ENCODE results near the gene GFRA4. TPM values are rescaled to one million over a fixed set of nuclear protein-coding genes. Genes with fewer than 3 reads are reported as not detected.

Gene GFRA4
- total RNA-seq, 1 experiment from 2014 or later, result not detected

Other genes with a start within 250 kb of the GFRA4 start
- 9.0 and 15.3 TPM in 2 replicates for gene ATRN, start 192.4 kb downstream of the GFRA4 start, total RNA-seq (2014; rRNA removed; shearing (Covaris generic); ENCODE audit: low replicate concordance)
- not detected in 2 replicates for gene ADAM33, start 18.6 kb upstream of the GFRA4 start, total RNA-seq (2014; rRNA removed; shearing (Covaris generic); ENCODE audit: low replicate concordance)
- gene SIGLEC1, start 49.2 kb upstream of the GFRA4 start, total RNA-seq (2014; rRNA removed; shearing (Covaris generic); ENCODE audit: low replicate concordance), result not detected in 2 replicates
- gene HSPA12B, start 69.3 kb upstream of the GFRA4 start, total RNA-seq (2014; rRNA removed; shearing (Covaris generic); ENCODE audit: low replicate concordance), result not detected in 2 replicates
- gene ADISSP, start 104.4 kb upstream of the GFRA4 start, total RNA-seq (2014; rRNA removed; shearing (Covaris generic); ENCODE audit: low replicate concordance), result 70.6 and 73.8 TPM in 2 replicates
- 0.54 and 3.5 TPM in 2 replicates for gene SPEF1, start 118.0 kb upstream of the GFRA4 start, total RNA-seq (2014; rRNA removed; shearing (Covaris generic); ENCODE audit: low replicate concordance)
- 101 and 105 TPM in 2 replicates for gene CENPB, start 123.3 kb upstream of the GFRA4 start, total RNA-seq (2014; rRNA removed; shearing (Covaris generic); ENCODE audit: low replicate concordance)
- gene CDC25B, start 132.9 kb upstream of the GFRA4 start, total RNA-seq (2014; rRNA removed; shearing (Covaris generic); ENCODE audit: low replicate concordance), result 33.0 and 34.1 TPM in 2 replicates
- 18.4 and 31.0 TPM in 2 replicates for gene AP5S1, start 157.1 kb upstream of the GFRA4 start, total RNA-seq (2014; rRNA removed; shearing (Covaris generic); ENCODE audit: low replicate concordance)
- 10.0 and 12.1 TPM in 2 replicates for gene MAVS, start 183.4 kb upstream of the GFRA4 start, total RNA-seq (2014; rRNA removed; shearing (Covaris generic); ENCODE audit: low replicate concordance)
- 48.8 TPM in 2 replicates for gene PANK2, start 226.0 kb upstream of the GFRA4 start, total RNA-seq (2014; rRNA removed; shearing (Covaris generic); ENCODE audit: low replicate concordance)